ENCODE data around the gene HCK.
"Not testable (repeated sequence)": the region's sequence is repeated elsewhere in the genome, so short reads cannot be mapped to it uniquely, and the experiment has no call there.

Gene HCK

DNA sequence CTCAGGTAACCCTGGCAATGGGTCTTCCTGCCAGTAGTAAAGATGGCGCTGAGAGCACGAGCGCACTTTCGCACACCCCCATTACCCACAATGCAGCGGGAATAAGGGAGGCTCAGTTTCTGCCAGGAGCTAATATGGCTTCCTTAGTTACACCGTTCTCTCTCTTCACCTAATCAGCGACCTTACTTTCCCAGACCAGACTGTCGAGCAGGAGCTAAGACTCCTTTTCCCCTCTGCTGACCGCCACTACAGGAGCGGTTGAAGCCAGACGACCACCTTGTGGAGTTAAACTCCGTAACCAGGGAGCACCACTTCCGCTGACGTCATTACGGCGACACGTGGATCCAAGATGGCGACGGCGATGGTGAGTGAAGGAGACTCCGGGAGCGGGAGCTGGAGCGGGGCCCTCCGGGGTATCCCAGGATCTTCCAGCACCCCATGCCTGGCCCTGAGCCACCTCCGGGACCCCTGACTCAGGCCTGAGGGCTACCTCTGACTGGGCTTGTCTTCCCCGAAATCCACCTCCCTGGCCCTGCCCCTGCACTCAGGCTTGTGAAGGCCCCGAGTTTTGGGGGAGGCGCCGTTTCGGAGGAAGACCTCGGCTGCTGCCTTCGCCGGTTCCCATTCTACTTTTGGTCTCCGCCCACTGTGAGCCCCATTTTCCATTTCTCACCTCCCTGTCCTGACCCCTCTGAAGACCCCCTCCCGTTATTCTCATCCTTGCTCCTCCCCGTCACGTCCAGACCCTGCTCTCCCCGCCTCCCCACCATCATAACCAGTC, 57.5 kb downstream of the HCK start, which contains the start of gene TM9SF4:
TSS of gene TM9SF4 (plus strand) at position 323 of the 781 bp plus-strand sequence. CDS start at position 350, 27 bp downstream.
- peak; percentile 89 for DNase-seq

DNA sequence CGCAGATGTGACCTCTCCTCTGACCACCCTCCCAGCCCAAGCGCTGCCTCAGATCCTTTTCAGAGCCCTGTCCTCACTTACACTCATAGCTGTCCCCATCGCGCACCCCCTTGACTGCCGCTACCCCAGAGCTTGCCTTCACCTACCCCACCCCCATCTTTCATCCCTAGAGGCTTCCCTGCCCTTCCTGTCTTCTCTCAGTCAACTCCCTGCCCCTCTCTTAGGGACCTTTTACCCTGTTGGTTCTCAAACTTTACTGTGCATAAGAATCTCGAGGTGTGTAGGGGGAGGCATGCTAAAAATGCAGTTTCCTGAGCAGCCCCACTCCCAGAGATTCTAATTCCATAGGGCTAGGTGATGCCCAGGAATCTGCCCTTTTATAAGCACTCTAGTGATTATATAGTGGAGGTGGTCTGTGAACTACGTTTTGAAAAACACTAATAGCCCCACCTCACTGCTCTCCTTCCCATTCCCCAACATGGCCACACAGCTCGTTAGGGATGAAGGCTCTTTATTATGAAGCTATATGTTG, 58.2 kb downstream of the HCK start:
- DNase-seq, result no peak

DNA sequence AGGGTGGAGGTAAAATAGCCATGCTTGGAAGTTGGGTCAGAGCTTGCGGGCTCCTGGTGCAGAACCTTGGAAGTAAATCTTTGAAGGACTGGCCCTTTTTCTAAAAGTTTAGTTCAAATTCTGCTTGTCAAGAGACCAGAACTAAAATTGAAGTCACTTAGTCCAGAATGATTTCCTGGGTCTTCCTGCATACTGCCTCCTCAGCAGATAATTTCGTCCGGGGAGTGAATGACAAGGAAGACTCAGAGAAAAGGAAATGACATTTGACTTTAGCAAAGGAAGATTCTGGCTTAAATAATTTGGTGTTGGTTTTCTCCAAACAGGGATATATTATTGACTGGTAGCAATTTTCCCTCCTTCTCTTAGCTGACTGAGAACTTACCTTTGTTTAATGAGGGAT, 58.7 kb downstream of the HCK start:
- DNase-seq, result no peak

DNA sequence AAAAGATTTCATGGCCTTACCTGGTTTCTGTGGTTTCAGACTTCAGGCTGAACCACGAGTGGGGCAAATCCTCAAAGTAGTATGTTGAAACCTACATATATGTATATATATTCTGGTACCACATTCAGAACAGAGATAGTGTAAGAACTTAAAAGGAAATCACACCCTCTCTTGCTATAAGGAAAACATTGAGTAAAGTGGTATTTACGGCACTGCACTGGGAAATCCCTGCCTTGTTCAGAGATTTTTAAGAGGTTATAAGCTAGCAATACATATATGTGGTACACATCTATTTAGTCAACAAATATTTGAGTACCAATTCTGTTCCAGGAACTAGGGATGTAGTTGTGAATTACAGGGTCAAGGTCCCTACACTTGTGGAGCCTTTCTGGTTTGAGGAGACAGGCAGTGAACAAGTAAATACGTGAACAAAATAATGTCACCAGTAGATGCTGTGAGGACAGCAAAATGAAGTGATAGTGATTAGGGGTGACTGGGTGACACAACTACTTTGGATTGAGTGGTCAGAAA, 59.2 kb downstream of the HCK start:
- no peak for DNase-seq

DNA sequence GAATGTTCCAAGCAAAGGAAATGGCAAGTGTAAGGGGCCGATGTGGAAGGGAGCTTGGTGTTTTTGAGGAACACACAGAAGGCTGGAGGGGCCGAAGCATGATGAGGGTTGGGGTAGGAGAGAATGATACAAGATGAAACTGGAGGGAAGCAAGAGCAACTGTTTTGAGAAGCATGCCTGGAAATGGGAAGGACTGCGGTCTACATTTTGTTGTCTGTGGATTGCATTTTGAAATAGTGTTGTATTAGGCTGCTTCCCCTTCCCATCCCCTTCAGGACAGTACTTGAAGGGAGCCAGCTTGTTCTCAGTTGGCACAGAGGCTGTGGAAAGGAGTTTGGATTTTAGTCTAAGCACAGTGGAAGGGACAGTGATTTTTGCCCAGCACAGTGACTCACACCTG, 59.7 kb downstream of the HCK start:
- DNase-seq, result no peak

DNA sequence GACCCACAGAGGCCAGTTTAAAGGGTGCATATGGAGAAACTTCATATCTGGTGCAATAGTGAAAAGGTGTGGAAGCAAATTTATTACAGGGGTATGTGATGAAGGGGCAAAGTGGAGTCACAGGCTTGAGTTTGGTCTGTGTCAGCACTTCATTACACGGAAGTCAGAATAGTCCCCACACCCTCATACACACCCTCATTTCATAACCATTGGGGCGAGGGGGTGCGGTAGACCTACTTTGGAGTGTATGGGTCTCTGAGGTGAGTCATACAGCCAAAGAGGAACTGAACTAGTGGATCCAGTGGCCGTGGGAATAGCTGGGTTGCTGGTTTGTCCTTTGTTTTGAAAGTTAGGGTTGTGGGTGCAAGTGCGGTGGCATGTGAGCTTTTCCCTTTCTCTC, 60.8 kb downstream of the HCK start:
- DNase-seq, result no peak

DNA sequence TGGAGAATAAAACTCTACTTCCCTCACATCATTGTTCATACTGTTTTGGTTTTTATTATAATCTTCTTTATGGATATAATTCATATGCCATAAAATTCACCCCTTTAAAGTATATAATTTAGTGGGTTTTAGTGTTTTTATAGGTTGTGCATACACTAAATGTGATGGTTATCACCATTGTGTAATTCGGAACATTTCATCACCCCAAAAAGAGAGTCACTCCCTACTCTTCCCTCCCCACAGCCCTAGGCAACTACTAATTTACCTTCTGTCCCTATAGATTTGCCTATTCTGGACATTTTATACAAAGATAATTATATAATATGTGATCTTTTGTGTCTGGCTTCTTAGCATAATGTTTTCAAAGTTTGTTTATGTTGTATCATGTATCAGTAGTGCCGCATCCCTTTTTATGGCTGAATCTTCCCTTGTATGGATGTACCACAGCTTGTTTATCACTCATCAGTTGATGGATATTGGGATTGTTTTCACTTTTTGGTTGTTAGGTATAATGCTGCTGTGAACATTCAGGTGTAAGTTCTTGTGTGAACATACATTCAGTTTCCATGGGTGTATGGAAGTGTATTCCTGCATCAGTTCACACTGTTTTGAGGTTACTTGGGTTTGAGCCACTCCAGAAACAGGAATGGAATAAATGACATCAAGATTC, 61.7 kb downstream of the HCK start:
- DNase-seq, result no peak

DNA sequence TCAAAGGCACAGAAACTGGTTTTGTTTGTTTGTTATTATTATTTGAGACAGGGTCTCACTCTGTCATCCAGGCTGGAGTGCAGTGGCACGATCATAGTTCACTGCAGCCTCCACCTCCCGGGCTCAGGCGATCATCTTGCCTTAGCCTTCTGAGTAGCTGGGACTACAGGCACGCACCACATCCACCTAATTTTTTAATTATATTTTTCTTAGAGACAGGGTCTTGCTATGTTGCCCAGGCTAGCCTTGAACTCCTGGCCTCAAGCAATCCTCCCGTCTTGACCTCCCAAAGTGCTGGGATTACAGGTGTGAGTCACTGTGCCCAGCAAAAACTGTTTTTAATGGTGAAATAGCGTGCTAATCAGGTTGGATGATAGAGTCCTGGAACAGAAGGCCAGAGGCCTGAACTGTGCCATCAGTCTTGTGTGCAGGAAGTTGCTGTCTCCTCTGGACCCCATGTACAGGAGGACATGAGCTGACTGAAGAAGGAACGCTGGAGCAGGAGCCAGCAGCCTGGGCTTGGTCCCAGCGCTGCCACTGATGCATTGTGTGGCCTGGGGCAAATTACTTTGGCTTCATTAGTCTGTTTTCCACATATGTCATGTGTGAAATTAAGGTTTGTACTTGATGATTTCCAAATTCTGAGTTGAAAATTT, 62.4 kb downstream of the HCK start:
- peak; percentile 8 for DNase-seq

DNA sequence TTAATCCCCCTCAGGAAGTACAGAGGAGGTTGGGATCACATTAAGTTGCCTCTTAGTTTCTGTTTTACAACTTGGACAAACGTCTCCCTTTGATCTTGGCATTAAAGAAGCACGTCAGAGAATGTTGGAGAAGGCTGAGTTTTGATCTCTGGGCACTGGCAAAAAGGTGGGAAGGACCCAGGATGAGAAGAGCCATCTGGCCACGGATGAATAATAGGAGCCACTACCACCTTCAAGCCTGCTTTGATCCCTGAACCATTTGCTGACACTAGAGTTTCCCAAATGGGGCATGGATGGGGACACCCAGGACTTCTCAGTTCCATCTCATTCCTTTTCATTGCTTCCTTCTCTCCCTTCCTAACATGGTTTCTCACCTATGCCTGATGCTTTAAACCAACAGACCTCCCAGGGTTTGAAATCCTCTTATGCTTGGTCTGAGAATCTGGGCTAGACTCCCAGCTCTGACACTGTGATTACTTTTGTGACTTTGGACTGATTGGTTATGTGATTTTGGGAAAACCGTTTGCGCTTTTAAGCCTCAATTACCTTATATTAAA, 63.2 kb downstream of the HCK start:
- no peak for DNase-seq

DNA sequence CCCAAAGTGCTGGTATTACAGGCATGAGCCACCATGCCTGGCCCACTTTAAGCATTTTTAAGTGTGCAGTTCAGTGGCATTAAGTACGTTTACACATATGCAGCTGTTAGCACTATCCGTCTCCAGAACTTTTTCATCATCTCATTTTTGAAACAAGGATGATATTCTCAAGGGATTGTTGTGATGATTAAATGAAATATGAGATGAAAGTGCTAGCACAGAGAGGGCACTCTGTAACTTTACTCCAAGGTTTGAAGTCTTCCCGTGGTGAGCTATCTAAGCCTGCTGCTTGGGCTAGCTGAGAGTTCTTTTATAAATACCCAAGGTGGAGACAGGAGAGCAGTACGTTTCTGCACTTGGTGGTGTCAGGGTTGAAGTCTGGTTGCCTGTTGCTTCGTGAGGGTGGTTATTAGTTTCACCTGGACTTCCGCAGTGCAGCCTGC, 64.1 kb downstream of the HCK start:
- DNase-seq, result no peak

DNA sequence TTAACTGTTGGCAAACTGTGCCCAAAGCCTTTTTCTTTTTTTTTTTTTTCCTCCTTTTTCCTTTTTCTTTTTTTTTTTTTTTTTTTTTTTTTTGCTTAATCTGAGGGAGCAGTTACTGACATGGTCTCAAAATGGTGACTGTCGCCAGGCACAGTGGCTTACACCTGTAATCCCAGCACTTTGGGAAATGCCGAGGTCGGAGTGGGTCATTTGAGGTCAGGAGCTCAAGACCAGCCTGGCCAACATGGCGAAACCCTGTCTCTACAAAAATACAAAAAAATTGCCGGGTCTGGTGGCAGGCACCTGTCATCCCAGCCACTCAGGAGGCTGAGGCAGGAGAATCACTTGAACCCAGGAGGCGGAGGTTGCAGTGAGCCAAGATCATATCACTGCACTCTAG, 64.8 kb downstream of the HCK start:
- not testable (repeated sequence) for DNase-seq

DNA sequence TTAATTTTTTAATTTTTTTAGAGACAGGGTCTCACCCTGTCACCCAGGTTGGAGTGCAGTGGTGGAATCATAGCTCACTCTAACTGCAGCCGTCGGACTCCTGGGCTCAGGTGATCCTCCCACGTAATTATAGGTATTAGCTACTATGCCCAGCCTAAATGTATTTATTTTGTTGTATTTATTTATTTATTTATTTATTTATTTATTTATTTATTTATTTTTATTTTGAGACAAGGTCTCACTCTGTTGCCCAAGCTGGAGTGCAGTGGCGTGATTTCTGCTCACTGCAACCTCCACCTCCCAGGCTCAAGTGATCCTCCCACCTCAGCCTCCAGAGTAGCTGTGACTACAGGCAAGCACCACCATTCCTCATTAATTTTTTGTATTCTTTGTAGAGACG, 66.4 kb downstream of the HCK start:
- DNase-seq, result not testable (repeated sequence)

DNA sequence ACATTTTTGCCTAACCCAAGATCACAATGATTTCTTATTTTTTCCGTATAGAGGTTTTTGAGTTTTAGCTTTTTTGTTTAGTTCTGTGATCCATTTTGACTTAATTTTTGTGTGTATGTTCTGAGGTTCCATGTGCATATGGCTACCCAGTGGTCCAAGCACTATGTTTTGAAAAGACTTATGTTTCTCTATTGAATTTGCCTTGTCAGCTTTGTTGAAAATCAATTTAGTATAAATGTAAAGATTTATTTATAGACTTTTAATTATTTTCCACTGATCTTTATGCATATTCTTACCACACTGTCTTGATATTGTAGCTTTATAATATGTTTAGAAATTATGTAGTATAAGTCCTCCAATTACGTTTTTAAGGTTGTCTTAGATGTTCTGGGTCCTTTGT, 67.7 kb downstream of the HCK start:
- DNase-seq, result no peak

DNA sequence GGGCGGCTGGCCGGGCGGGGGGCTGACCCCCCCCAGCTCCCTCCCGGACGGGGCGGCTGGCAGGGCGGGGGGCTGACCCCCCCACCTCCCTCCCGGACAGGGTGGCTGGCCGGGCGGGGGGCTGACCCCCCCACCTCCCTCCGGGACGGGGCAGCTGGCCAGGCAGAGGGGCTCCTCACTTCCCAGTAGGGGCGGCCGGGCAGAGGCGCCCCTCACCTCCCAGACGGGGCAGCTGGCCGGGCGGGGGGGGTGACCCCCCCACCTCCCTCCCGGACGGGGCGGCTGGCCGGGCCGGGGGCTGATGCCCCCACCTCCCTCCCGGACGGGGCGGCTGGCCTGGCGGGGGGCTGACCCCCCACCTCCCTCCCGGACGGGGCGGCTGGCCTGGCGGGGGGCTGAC, 69.9 kb downstream of the HCK start:
- DNase-seq, result not testable (repeated sequence)

DNA sequence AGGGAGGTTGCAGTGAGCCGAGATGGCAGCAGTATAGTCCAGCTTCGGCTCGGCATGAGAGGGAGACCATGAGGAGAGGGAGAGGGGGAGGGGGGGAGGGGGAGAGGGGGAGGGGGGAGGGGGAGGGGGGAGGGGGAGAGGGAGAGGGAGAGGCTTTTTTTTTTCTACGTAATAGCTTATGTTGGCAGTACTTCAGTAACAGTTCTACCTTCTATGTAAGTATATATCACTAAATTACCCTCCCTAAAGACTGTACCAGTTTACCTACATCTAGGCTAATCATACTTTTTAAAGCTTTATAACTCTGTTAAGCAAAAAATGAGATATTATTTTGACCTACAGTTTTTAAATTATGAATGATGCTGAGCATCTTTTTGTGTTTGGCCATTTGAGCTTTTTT, 71.0 kb downstream of the HCK start:
- DNase-seq, result no peak

DNA sequence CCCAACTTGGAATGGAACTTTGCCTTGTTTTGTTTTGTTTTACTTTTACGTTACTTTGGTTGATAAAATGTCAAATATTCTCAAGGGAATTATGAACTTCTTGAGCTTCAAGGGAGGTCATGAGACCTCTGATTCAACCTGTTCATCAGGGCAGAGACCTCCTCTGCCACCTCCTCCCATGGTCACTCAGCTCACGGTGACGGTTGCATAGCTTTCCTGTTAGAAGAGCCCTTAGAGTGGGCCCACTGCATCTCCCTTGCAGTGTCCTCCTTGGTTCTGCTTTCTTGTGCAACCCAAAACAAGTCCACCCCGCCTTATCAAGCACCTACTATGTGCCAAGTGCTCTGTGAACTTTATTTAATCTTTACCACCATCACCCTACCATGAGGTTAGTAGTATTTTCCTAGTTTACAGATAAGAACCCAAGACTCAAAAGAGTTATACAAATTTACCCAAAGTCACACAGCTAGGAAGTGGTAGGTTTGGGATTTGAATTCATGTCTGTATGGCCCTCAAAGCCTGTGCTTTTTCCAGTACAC, 72.9 kb downstream of the HCK start:
- DNase-seq, result no peak

DNA sequence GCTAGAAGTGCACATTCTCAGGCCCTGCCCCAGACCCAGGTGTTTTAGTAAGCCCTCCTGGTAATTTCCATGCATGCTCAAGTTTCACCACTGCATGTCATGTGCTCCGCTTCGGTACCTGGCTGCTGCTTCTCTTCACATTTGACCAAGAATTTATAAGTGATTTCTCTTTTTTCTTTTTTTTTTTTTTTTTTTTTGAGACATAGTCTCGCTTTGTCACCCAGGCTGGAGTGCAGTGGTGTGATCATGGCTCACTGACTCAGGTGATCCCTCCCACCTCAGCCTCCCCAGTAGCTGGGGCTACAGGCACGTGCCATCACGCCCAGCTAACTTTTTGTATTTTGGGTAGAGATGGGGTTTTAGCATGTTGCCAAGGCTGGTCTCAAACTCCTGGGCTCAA, 73.5 kb downstream of the HCK start:
- DNase-seq, result no peak

DNA sequence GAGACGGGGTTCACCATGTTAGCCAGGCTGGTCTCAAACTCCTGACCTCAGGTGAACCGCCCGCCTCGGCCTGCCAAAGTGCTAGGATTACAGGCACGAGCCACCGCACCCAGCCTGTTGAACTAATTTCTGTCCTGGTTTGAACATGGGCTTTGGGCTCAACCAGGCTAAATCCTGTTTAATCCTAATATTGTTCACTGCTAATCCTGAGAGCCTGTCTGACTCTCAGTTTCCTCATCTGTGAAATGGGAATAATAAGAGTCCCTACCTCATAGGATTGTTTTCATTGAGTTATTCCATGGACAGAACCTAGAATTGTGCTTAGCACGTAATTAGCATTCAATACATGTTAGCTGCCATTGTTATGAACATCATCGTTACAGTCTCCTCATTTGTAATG, 74.9 kb downstream of the HCK start:
- no peak for DNase-seq

DNA sequence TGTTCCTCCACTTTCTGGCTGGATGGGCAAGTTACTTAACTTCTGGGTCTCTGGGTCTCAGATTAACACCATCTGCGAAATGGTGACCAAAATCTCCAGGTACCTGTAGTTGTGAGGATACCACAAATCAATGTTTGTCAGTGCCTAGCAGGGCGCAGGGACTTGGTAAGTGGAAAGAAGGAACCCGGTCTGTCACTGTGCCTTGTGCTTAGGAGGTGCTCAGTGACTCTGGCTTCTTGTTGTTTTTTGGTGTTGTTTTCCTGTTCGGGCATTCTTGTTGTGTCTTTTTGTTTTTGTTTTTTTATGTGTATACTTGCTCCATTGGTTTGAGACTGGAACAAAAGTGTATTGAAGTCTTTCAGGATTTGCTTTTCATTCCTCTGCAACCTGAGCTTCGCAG, 75.3 kb downstream of the HCK start:
- DNase-seq, result no peak

DNA sequence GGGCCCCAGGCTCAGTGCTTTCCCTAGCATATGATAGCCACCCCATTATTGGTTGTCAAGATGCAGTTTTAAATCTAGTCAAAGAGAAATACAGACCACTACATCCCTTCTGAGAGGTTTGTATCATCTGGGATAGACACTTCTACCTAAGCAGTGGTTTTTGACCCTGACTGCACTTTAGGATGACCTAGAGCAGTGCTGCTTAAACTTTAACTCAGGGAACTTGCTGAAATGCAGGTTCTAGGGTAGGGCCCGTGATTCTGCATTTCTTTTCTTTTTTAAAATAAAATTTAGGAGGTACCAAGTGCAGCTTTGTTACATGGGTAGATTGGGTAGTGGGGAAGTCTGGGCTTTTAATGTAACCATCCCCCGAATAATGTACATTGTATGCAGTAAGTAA, 76.1 kb downstream of the HCK start:
- DNase-seq, result no peak

DNA sequence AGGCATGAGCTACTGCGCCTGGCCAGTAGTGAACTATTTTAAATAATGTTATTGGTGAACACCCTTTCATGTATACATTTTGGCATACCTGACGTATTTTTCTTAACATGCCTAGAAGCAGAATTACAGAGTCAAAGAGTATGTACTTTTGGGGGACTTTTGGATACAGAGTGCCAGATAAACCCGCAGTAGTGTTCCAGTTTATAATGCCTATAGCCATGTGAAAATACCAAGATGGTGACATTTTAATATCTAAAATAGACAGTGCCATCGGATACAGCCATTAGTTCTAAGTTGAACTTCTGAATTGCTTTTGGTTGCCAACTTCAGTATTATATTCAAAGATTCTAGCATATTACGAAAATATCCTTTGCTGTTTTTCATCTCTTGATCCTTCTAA, 77.8 kb downstream of the HCK start:
- DNase-seq, result no peak

DNA sequence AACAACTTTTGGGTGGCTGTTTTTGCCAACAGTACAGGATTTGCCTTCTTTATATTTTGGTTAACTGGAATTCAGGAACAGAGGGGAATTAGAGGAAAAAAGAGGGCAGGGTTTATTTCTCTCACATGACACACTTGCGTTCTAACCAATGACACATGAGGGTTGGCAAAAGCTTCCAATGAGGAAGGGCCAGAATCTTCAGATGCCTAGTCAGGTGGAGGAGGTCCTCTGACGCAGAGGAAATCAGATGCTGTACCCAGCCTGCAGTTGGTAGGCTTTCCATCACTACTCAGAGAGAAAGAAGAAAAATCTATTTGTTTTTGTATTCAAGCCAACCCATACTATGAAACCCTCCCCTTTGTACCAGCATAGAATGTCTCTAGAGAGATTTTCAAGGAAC, 78.3 kb downstream of the HCK start:
- DNase-seq, result no peak

DNA sequence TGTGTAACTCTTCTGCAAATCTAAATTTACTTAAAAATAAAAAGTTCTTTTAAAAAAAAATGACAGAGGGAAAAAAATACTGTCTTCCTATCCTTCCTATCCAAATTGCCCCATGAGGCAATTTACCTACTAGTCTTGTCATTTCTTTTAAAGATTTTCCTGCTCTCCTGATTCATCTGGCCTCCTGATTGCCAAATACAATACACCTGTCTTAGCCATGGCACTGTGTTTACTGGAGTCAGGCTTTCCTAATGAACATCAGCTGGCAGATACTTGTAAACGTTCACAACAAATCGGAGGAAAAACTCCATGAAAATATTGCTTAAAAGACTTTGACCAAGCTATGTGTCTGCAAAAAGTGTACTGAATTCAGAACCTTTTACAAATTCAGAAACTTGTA, 78.9 kb downstream of the HCK start:
- no peak for DNase-seq

Data from NCI-H446 treated with DMSO at 0.1 percent for 48 hours (cell line).